Activated CD4-positive, CD25-positive, alpha-beta regulatory T cell treated with anti-CD3 and anti-CD28 coated beads, Interleukin-2, amount 50 U/mL, for 16 hours (primary cell): ENCODE measurements around the gene CAPZA2.
A peak's percentile ranks its signal among the peaks of the same experiment; 100 is the strongest.
"Not testable (repeated sequence)": the region's sequence is repeated elsewhere in the genome, so short reads cannot be mapped to it uniquely, and the experiment has no call there.

Experiments used
- DNase-seq: peaks from one replicate; pipeline ENCODE4 v3.0.0-alpha.2; 2020; ENCODE audit warnings: low read depth, low spot score

CAPZA2 gene

GRCh38 chr7:116918704-116919103 lies 56.3 kb downstream of the CAPZA2 start:
- DNase-seq, result no peak

- DNase-seq, result no peak
These were observed 58.0 kb downstream of the CAPZA2 start for GRCh38 chr7:116920359-116920758.

- no peak for DNase-seq
These were observed 60.2 kb downstream of the CAPZA2 start for GRCh38 chr7:116922545-116922944.

GRCh38 chr7:116924741-116925140 lies 62.4 kb downstream of the CAPZA2 start:
- no peak for DNase-seq

- no peak for DNase-seq
These were observed 66.6 kb downstream of the CAPZA2 start for GRCh38 chr7:116929021-116929420.

- peak; percentile 56 for DNase-seq
These were observed 67.8 kb downstream of the CAPZA2 start for GRCh38 chr7:116929914-116930913.

GRCh38 chr7:116932566-116932965 lies 70.2 kb downstream of the CAPZA2 start:
- DNase-seq, result no peak

- no peak for DNase-seq
These were observed 71.1 kb downstream of the CAPZA2 start for GRCh38 chr7:116933465-116933864.

GRCh38 chr7:116934580-116934979 lies 72.2 kb downstream of the CAPZA2 start:
- DNase-seq, result no peak

GRCh38 chr7:116936844-116937243 lies 74.5 kb downstream of the CAPZA2 start:
- not testable (repeated sequence) for DNase-seq

GRCh38 chr7:116938678-116939077 lies 76.3 kb downstream of the CAPZA2 start:
- DNase-seq, result no peak

GRCh38 chr7:116940689-116941370 lies 78.4 kb downstream of the CAPZA2 start:
- DNase-seq, result no peak

GRCh38 chr7:116942504-116942903 lies 80.1 kb downstream of the CAPZA2 start:
- DNase-seq, result no peak

- DNase-seq, result no peak
These were observed 86.5 kb downstream of the CAPZA2 start for GRCh38 chr7:116948934-116949333.

- DNase-seq, result no peak
These were observed 87.8 kb downstream of the CAPZA2 start for GRCh38 chr7:116949941-116950801.

- no peak for DNase-seq
These were observed 88.5 kb downstream of the CAPZA2 start for GRCh38 chr7:116950889-116951351.

GRCh38 chr7:116951366-116952292 lies 89.2 kb downstream of the CAPZA2 start:
- no peak for DNase-seq

- peak; percentile 10 for DNase-seq
These were observed 90.4 kb downstream of the CAPZA2 start for GRCh38 chr7:116952635-116953371.

GRCh38 chr7:116953372-116953905 lies 91.1 kb downstream of the CAPZA2 start, which contains the start of gene ST7:
TSS of gene ST7 (plus strand) at chr7:116953501. CDS start at chr7:116953541, 40 bp downstream.
- DNase-seq, result peak; percentile 27
